ENCODE data around the gene KATNB1. TPM values are rescaled to one million over a fixed set of nuclear protein-coding genes. Genes with fewer than 3 reads are reported as not detected.

KATNB1 gene
- total and polyA plus RNA-seq, 2 of the 8 experiments (the other 6 are each of a cell fraction or from before 2014, with no cell fraction given) = 50.2 to 60.4 TPM

DNA sequence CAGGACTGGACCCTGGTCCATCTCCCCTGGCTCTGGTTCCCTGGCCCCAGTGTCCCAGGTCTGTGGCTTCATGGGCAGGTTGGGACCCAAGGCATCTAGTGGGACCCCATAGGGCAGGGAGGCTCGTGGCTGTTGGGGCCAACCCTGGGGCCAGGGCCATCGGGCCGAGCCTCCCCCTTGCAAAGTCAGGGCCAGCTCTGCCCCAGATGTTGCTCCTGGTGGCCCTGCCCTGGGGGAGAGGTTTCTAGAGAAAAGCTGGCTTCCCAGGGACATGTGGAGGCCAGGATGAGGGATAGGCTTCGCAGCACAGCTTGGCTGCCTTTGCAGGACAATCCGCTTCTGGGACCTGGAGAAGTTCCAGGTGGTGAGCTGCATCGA lies 16.6 kb downstream of the KATNB1 start (continued):
- TF ChIP-seq, protein P1, sequence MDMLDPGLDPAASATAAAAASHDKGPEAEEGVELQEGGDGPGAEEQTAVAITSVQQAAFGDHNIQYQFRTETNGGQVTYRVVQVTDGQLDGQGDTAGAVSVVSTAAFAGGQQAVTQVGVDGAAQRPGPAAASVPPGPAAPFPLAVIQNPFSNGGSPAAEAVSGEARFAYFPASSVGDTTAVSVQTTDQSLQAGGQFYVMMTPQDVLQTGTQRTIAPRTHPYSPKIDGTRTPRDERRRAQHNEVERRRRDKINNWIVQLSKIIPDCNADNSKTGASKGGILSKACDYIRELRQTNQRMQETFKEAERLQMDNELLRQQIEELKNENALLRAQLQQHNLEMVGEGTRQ (IDR thresholded peaks at IDR 0.05; ENCODE audit: low read length) = no peak
- TF ChIP-seq SIN3A (conservative IDR thresholded peaks at IDR 0.05 in 1 of 2, IDR thresholded peaks at IDR 0.05 in 1 of 2; ENCODE audit: low read depth in 1 of 2, low read length in 2 of 2) (no peak), RBBP5 (IDR thresholded peaks at IDR 0.05; ENCODE audit: borderline replicate concordance, low read depth, low read length) (no peak), NRF1 (IDR thresholded peaks at IDR 0.05; ENCODE audit: low read depth, low read length) (no peak), PHF8 (conservative IDR thresholded peaks at IDR 0.05; ENCODE audit: low read depth, low read length) (no peak)
- TF ChIP-seq, protein P2, sequence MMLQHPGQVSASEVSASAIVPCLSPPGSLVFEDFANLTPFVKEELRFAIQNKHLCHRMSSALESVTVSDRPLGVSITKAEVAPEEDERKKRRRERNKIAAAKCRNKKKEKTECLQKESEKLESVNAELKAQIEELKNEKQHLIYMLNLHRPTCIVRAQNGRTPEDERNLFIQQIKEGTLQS (IDR thresholded peaks at IDR 0.05; ENCODE audit: insufficient read depth, low read depth, low read length) = no peak
- TF ChIP-seq, protein P3, sequence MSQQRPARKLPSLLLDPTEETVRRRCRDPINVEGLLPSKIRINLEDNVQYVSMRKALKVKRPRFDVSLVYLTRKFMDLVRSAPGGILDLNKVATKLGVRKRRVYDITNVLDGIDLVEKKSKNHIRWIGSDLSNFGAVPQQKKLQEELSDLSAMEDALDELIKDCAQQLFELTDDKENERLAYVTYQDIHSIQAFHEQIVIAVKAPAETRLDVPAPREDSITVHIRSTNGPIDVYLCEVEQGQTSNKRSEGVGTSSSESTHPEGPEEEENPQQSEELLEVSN (IDR thresholded peaks at IDR 0.05) = no peak

Measured in H1 (cell line).